Bone marrow (tissue), 2 donors: ENCODE results near the gene TAS2R3.
"Not testable (repeated sequence)": the region's sequence is repeated elsewhere in the genome, so short reads cannot be mapped to it uniquely, and the experiment has no call there.

ENCODE experiments used
- DNase-seq, 2 donors: peaks; one replicate each; lab custom pipeline; 2025; lab: John Stamatoyannopoulos, UW

Gene TAS2R3, protein sequence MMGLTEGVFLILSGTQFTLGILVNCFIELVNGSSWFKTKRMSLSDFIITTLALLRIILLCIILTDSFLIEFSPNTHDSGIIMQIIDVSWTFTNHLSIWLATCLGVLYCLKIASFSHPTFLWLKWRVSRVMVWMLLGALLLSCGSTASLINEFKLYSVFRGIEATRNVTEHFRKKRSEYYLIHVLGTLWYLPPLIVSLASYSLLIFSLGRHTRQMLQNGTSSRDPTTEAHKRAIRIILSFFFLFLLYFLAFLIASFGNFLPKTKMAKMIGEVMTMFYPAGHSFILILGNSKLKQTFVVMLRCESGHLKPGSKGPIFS

DNA sequence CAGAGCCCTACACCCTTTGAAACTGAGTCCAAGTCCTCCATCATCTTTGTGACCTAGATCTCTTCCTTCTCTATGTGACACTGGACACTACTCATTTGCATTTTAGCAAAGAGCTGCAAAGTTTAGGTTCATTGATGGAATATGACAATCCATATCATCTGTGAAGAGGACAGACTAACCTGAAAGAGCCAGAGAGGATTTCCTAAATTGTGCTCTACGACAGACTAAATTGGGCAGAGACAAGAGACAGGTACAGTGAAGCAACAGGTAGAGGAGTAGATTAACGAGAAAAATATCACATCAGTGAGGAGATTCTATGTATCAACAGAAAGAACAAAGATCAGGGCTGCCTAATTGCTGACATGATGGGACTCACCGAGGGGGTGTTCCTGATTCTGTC lies at the start of gene TAS2R3:
Gene TAS2R3, plus strand, starts transcription at position 301 of the 400 bp plus-strand sequence. Its CDS starts 62 bp downstream, at position 363.
- no peak for DNase-seq

DNA sequence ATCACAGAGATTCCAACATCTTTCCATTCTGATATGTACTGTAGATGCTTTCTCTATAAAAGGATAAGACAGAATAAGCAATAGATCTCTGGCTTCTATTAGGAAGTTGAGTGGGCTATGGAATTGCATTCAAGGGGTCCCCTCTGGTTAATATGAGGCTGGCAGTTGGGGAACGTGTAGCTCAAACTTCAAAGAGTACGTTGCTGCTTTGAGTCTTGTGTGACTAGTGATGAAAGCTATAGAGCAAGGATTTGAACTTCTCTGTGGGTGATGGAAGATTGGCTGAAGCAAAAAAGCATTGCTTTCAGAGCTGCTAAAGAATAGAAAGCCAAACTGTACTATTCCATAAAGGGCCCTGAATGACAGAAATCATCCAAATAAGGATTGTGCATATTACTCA lies 49.3 kb upstream of the TAS2R3 start:
- DNase-seq = no peak

DNA sequence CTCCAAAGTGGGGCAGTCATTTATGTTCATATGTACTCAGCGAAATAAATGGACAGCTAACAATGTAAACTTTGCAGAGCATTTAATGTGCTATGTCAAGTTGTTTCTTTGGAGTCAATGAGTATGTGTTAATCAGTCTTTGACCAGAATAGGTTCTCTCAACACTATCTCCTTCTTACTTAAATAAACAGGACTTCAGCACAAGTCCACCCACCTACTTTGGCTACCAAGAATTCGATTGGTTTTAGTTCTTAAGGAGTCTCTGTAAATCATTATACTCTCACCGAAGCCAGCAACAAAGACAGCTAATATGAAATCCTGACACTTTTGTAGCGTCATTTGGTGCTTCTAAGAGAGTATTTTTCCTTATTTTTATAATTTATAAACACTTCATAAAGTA lies 48.9 kb upstream of the TAS2R3 start:
- DNase-seq = no peak

DNA sequence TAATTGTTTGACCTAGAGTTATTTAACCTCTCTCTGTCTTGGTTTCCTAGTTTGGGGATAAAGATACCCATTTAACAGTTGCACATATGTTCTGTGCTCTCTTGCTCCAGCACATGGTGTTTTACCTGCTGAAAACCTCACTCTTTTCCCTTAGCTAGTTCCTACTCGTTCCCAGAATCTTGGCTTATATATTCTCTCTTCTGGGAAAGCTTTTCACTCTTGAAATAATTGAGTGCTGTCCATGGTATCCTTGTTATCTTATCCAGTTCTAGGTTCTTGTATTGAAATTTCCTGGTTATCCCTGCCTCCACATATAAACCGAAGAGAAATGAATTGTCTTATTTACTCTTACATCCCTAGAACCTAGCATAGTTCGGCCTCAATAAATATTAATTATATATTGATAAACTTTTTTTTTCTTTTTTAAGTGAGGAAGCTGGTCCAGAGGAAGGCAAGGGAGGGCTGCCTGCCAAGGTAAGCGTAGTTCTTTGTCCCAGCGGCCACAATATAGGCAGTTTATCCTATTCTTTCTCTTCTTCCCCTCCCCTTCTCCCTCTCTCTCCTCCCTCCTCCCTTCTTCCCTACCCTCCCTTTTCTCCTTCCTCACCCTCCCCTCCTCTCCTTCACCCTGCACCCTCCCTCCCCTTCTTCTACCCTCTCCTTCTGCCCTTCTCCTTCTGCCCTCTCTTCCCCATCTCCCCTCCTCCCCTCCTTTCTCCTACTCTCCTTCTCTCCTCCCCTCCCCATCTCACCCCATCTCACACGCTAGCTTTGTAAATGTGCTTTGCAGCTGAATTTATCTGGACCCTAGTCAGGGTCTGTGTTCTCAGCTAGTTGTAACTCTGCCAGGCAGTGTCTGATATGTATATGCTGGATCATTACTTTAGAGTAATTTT lies 47.9 kb upstream of the TAS2R3 start:
- DNase-seq = no peak

DNA sequence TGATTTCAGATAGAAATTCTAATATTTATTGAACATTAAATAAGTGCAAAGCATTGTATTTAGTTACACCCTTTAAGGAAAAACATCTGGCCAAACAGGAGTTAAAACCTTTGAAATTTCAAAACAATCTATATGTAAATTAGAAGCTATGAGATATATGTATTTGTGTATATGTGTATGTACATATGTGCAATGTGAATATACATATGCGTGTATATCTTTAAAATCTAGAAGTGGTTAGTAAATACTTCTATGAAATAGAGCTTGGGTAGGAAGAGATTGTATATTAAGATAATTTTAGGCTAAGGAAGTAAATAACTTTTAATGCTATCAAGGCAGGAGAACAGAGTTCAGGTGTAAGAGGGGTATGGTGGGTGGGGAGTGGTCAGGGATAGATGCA lies 46.4 kb upstream of the TAS2R3 start:
- no peak for DNase-seq

DNA sequence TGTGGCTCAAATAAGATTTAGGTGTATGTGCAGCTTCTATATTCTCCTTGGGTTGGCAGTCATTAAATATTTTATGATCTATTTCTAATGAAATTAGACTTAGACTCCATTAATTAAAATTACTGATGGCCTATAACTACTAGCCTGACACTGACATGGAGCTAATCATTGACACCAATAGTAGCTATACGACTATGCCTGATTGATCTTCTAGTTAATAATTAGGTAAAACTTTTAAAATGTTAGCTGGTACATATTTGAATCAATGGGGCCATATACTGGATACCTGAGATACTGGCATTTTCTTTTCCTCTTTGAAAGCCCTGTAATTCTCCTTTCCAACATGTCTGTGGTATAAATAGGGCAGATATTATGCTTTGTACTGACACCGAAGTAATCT lies 41.4 kb upstream of the TAS2R3 start:
- no peak for DNase-seq

DNA sequence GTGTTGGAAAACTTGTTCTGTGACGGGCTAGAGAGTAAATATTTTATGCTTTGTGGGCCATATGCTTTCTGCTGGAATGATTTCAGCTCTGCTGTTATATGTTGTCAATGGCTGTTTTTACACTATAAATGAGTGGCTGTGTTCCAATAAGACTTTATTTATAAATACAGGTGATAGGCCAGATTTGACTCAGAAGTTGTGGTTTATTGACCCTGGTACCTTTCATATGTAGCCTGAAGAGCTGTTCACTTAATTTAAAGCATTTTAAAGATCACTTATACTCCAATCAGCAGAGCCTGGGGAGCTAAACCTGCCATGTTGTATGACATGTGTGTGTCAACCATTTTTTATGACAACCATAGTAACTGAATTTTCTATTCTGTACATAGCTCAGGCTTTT lies 34.9 kb upstream of the TAS2R3 start:
- no peak for DNase-seq

DNA sequence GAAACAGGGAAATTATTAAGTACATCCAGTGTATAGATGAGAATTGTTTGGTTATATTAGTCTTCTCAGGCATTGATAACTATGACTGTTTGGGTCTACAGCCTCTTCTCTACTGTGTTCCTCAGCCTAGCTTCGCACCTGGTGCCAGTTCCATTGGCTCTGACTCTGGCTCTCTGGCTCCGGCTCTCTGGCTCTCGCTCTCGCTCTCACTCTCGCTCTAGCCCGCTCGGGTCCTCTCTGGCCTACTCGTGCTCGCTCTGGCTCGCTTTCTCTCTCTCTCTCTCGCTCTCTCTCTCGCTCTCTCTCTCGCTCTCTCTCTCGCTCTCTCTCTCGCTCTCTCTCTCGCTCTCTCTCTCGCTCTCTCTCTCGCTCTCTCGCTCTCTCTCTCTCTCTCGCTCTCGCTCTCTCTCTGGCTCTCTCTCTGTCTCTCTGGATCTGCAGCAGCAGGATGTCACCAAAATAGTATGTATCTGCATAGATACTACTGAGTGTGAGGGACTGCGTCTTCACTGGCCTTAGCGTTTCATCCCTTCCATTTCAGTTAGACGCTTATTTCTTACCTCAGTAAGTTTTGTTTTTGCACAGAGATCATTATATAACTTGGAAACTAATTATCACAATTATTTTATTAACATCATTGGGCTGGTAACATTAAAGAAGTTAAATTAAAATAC lies 32.3 kb upstream of the TAS2R3 start:
- DNase-seq = no peak

DNA sequence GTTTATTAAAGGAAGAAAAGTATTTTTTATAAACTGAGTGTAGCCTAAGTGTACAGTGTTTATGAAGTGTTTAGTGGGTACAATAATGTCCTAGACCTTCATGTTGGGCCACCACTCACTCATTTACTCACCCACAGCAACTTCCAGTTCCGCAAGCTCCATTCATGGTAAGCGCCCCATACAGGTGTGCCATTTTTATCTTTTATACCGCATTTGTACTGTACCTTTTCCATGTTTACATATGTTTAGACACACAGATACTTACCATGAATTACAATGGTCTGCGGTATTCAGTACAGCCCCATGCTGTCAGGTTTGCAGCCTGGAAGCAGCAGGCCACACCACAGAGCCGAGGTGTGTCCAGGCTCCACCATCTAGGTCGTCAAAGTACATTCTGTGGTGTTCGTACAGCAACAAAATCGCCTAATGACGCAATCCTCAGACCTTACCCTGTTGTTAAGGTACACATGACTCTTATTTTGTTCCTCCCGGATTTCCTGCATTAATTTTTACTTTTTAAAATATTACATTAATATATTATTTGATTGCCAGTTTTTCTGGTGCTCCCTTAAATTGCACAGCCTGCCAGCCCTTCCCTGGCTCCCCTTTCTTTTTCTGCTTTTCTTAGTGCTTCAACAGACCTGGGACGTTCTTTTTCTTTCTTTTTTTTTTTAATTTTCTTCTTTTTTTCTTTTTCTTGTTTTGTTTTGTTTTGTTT lies 26.6 kb upstream of the TAS2R3 start:
- DNase-seq = no peak

DNA sequence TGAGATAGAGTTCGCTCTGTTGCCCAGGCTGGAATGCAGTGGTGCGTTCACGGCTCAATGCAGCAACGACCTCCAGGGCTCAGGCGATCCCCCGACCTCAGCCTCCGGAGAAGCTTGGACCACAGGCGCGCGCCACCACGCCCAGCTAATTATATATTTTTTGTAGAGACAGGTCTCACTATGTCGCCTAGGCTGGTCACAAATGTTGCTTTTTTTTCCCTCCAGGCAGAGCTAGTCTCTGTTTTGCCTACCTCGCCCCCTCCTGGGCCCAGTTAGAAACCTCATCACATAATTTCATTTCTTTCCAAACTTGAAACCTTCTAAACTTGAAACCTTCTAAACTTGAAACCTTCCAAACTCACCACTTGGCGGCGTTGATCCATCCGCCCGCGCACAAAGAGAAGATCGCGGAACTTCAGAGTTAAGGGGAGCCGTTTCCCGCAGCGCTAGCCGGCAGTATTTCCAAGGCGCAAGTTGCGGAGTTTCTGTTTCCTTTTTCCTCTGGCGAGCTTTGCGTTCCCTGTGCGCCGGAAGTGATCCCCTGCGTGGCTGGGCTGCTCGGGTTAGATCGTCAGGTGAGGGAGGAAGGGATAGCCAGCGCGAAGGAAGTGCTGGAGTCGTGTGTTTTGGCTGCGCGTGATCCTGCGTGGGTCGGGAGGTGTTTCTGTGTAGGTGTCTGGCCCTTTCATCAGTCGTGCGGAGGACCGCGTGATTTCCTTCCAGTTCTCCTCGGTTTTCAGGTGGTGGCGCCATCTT lies 25.9 kb upstream of the TAS2R3 start, which contains the start of gene SSBP1:
Gene SSBP1, plus strand, starts transcription at position 523 of the 756 bp plus-strand sequence. CDS start 809 bp downstream, outside the sequence.
- peak; percentile 75 to 97 for DNase-seq

DNA sequence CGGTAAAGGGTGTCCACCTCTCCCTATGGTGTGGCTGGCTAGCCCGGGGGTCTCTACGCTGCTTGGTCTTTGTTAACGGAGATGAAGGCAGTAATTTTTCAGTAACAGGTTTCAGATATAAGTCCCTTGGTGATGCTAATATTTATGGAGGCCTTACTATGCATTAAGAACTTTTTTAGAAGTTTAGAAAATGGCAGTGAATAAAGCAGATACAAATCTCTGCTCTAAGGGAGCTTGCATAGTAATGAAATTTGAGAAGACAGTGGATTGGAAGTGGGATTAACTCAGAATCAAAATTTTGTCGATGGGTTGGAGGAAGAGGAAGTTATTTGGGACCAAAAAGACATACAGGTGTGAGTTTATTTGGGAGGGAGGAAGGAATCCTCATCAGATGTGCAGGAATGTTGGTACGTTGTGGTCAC lies 25.3 kb upstream of the TAS2R3 start:
- DNase-seq = no peak

DNA sequence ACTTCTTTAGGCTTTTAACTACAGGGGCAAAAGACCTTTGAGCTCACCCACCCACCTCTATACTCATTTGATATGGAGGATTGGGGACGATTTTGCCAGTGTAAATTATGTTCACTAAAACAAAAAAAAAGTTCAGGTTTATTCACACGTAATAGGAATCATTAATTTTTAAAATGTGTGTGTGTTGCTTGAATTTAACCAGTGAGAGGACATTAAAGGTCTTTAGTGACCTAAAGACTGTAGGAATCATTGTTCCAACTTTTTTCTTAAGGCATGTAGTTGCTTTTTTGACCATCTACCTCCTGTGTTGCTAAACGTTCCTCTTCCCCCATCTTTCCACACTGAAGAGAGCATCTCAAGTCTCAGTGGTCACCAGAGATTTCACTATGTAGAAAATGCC lies 24.6 kb upstream of the TAS2R3 start:
- no peak for DNase-seq

DNA sequence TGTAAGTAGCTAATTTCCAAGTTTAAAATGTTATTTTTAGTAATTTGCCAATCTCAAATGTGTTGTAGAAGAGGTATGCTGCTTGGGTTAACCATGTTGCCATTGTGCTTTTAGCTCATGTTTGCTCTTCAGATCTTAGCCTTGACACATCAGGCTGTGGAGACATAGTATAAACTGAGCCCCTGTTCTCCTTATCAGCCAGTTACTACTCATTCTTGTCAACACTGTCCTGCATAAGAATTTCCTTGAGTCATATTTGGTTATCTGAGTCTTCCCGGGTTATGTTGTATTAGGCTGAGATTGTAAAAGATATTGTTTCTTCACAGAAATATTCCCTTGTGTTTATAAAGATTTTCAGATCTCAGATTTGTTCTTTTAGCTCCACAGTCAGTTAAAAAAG lies 21.7 kb upstream of the TAS2R3 start:
- no peak for DNase-seq

DNA sequence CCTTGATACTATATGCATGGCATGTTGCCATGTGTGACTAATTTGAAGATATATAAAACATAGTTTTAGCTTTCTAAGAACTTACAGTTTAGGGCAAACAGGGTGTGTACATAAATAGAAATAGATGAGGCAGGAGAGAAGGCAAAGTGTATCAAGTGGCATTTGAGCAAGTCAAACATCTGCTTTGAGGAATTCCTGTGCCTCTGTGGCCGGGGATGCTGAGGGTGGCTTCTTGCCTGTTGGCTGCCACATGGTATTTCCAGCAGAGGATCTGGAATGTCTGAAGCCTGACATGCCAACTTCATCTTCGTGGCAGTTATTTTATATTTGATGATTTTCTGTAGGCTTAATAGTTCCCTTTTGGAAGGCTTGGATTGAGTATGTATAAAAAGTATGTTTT lies 19.8 kb upstream of the TAS2R3 start:
- no peak for DNase-seq

DNA sequence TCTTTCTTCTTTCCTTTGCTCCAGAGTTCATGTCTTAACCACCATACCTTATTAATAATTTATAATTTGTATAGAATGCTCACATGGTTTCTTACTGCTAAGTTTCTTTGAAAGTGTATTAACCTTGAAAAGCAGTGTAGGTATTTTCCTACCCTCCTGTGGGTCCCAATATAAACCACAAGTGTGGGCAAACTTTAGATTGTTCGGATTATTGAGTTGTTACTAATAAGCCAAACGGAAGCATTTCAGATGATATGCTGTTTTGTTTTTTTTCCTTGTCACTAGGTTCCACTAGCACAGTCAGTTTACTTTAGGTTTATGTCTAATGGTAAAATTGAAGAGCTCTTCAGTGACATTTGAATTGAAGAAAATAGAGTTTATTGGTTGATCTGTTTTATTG lies 15.5 kb upstream of the TAS2R3 start:
- DNase-seq = no peak

DNA sequence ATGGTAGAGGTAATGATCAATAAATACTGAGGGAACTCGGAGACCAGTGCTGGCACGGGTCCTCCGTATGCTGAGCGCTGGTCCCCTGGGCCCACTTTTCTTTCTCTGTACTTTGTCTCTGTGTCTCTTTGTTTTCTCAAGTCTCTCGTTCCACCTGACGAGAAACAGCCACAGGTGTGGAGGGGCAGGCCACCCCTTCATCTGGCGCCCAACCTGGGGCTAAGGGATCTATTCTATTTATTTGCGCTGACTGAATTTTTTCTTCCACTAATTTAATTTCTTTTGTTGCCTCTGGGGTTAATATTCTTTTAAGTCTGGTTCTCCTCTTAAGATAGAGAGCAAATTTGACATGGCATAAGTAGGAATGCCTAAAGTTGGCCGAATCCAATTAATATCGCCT lies 12.0 kb upstream of the TAS2R3 start:
- not testable (repeated sequence) for DNase-seq

DNA sequence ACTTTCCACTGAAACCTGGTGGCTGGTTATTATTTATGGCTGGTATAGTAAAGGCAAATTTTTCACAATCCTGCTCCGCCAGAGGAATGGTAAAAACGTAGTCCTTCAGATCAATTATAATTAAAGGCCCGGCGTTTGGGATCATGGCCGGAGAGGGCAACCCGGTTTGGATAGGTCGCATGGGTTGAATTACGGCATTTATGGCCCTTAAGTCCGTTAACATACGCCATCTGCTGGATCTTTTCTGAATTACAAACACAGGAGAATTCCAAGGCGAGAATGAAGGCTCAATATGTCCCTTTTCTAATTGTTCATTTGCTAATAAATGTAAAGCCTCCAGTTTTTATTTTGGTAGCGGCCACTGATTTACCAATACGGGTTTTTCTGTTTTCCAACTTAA lies 11.3 kb upstream of the TAS2R3 start:
- no peak for DNase-seq

DNA sequence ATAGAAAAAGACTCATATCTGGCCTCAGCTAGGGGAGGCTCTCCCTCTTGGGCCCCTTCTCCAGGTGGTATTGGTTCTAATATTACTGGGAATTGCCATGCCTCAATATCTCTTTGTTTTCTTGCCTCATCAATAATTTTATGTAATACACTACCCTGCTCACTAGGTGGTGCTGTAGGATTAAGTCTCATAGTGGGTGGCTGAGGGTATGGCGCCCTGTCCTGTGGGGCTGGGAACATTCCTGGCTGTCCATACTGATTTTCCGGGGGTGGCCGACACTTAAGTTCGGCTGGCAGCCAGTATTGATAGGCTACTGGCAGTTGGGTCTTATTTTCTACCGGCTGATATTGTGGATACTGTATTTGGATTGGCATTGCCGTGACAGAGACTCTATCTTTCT lies 9.0 kb upstream of the TAS2R3 start:
- no peak for DNase-seq

DNA sequence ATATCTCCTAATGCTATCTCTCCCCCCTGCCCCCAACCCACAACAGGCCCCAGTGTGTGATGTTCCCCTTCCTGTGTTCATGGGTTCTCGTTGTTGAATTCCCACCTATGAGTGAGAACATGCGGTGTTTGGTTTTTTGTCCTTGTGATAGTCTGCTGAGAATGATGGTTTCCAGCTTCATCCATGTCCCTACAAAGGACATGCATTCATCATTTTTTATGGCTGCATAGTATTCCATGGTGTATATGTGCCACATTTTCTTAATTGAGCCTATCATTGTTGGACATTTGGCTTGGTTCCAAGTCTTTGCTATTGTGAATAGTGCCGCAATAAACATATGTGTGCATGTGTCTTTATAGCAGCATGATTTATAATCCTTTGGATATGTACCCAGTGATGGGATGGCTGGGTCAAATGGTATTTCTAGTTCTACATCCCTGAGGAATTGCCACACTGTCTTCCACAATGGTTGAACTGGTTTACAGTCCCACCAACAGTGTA lies 6.2 kb downstream of the TAS2R3 start:
- not testable (repeated sequence) for DNase-seq

DNA sequence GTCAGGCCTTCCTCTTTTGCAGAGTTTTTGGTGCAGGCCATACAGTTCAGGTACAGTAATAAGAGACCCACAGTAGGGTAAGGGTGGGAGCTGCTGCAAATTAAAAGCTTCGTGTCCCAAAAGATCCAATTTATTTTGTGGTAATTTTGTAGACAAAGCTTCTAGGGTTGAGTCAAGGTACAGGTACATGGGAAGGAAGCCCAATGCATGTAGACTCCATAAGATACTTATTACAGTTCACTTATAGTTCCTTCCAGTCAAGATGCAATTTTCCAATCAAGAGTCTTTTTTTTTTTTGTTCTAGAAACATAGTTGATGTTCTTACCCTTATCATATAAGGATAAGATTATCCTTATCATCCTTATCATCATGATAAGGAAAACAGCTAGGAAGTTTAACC lies 12.5 kb downstream of the TAS2R3 start, which contains the start of gene TAS2R4:
Gene TAS2R4, plus strand, starts transcription at position 301 of the 400 bp plus-strand sequence. CDS start 1,815 bp downstream, outside the sequence.
- no peak for DNase-seq
